DND-41 (cell line): ENCODE results near the gene HDAC7.

Source experiments
- CTCF ChIP-seq: IDR thresholded peaks from 2 replicates; pipeline ENCODE4 v1.5.1; 2012; ENCODE audit warnings: borderline replicate concordance, low read length, moderate library complexity, mild to moderate bottlenecking; ENCODE audit not compliant: poor library complexity, severe bottlenecking; ENCODE audit errors: extremely low read depth
- EZH2 ChIP-seq: IDR thresholded peaks from 3 replicates; pipeline ENCODE4 v1.6.1; 2012; ENCODE audit warnings: borderline replicate concordance, low read depth, mild to moderate bottlenecking, moderate library complexity, low read length, inconsistent platforms; ENCODE audit not compliant: severe bottlenecking

GRCh38 chr12:47837190-47838171, 17.8 kb upstream of the HDAC7 start:
- TF ChIP-seq EZH2 = no peak
- peak; percentile 92 for TF ChIP-seq CTCF
